Spleen (tissue), 7 donors: Measurements from ENCODE around the gene MRPL46.

Source experiments
- CTCF ChIP-seq, 11 experiments: fragments of 200-600 bp in 7 of 11; fragments of 450-650 bp in 4 of 11; sonication (generic) in 4 of 11; IDR thresholded peaks in 8 of 11; conservative IDR thresholded peaks in 3 of 11; 1 replicate in 7 of 11; 2 replicates in 4 of 11; pipeline versions ENCODE4 v1.4.0 to v1.8.0; 2016 to 2021; ENCODE audit warnings: antibody characterized with exemption in 11 of 11, inconsistent platforms in 4 of 11, mild to moderate bottlenecking in 1 of 11
- POLR2A ChIP-seq, 3 donors: fragments of 450-650 bp; IDR thresholded peaks; one replicate each; pipeline ENCODE4 v1.5.1; 2017; ENCODE audit warnings: antibody characterized with exemption in 3 of 3, mild to moderate bottlenecking in 1 of 3
- POLR2AphosphoS5 ChIP-seq, 3 donors: sonication (generic); formaldehyde crosslinking; IDR thresholded peaks; one replicate each; pipeline ENCODE4 v1.5.1; 2017; ENCODE audit warnings: antibody characterized with exemption in 3 of 3
- donor health status: DM: no; HTN: no; CAD: no; lungs with moderate emphysema.
- donor health status: DM: no; HTN: no; CAD: no.
- donor health status: DM: no; HTN: no; CAD: no.

DNA sequence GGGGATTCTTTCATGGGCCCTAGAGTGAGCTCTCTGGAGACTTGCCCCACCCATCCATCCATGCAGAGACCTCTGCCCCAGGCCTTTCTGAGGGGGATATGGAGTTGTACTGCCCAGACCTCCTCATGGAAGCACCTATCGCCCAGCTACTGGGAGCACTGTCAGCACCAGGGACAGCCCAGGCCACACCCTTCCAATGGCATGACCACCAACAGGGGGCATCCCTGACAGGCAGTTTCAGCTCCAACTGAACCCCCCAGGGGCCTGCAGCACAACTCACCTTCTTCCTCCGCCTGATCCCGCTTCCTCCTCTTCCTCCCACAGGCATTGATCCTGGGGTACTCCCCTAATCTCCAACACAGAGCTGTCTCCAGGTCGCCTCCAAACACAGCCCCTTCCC lies 22.1 kb upstream of the MRPL46 start:
- TF ChIP-seq CTCF (IDR thresholded peaks at IDR 0.05 in 8 of 11, conservative IDR thresholded peaks at IDR 0.05 in 3 of 11) (no peak), POLR2AphosphoS5 (IDR thresholded peaks at IDR 0.05) (no peak), POLR2A (IDR thresholded peaks at IDR 0.05) (no peak)
